Measurements from ENCODE around the gene PIGU.

DNA sequence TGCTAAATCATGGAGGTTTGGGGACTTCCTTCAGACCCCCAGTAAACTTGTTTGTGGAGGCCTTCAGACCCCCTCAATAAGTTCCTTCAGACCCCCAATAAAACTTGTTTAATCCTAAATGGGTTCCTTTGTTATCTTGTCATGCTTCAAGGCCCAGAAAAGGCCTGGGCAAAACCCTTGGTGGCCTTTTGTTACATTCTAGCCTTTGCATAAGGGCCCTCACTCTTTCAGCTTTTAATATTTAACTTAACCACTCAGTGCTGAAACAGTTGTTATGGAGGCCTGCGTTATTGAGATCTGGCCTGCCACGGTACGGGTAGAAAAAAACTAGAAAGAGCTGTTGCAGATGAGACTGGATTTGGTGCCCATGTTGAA, 165.0 kb downstream of the PIGU start:
- TF ChIP-seq, protein P1, sequence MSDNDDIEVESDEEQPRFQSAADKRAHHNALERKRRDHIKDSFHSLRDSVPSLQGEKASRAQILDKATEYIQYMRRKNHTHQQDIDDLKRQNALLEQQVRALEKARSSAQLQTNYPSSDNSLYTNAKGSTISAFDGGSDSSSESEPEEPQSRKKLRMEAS (IDR thresholded peaks at IDR 0.05; ENCODE audit: low read depth, low read length) = no peak
- TF ChIP-seq, protein P2, sequence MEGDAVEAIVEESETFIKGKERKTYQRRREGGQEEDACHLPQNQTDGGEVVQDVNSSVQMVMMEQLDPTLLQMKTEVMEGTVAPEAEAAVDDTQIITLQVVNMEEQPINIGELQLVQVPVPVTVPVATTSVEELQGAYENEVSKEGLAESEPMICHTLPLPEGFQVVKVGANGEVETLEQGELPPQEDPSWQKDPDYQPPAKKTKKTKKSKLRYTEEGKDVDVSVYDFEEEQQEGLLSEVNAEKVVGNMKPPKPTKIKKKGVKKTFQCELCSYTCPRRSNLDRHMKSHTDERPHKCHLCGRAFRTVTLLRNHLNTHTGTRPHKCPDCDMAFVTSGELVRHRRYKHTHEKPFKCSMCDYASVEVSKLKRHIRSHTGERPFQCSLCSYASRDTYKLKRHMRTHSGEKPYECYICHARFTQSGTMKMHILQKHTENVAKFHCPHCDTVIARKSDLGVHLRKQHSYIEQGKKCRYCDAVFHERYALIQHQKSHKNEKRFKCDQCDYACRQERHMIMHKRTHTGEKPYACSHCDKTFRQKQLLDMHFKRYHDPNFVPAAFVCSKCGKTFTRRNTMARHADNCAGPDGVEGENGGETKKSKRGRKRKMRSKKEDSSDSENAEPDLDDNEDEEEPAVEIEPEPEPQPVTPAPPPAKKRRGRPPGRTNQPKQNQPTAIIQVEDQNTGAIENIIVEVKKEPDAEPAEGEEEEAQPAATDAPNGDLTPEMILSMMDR (IDR thresholded peaks at IDR 0.05; ENCODE audit: low read depth, low read length) = no peak
- TF ChIP-seq POLR2A (IDR thresholded peaks at IDR 0.05; ENCODE audit: extremely low read depth, insufficient read length) = no peak
- no peak for TF ChIP-seq MYC (IDR thresholded peaks at IDR 0.05; ENCODE audit: low read depth, low read length)
